Globus pallidus (tissue), 1 donor: Measurements from ENCODE around the gene RNF8.
A peak's percentile ranks its signal among the peaks of the same experiment; 100 is the strongest.
"Not testable (repeated sequence)": the region's sequence is repeated elsewhere in the genome, so short reads cannot be mapped to it uniquely, and the experiment has no call there.

Experiments used
- DNase-seq: peaks from one replicate; pipeline ENCODE4 v3.0.0-alpha.2; 2015; ENCODE audit warnings: low spot score

Gene RNF8

GRCh38 chr6:37399795-37400490 is 46.2 kb downstream of the RNF8 start:
- DNase-seq: no peak

GRCh38 chr6:37401658-37402057 is 47.9 kb downstream of the RNF8 start:
- not testable (repeated sequence) for DNase-seq

- no peak for DNase-seq
Observed at GRCh38 chr6:37406726-37407341, 53.1 kb downstream of the RNF8 start.

- DNase-seq: no peak
Observed at GRCh38 chr6:37407948-37408347, 54.2 kb downstream of the RNF8 start.

- DNase-seq: no peak
Observed at GRCh38 chr6:37409501-37409900, 55.7 kb downstream of the RNF8 start.

- DNase-seq: no peak
Observed at GRCh38 chr6:37417393-37417792, 63.6 kb downstream of the RNF8 start.

GRCh38 chr6:37418722-37419121 is 64.9 kb downstream of the RNF8 start:
- no peak for DNase-seq

GRCh38 chr6:37426058-37426944 is 72.5 kb downstream of the RNF8 start:
- no peak for DNase-seq

GRCh38 chr6:37426945-37427510 is 73.2 kb downstream of the RNF8 start:
- no peak for DNase-seq

GRCh38 chr6:37429352-37429750 is 75.6 kb downstream of the RNF8 start:
- no peak for DNase-seq

- no peak for DNase-seq
Observed at GRCh38 chr6:37432590-37432915, 78.8 kb downstream of the RNF8 start.

GRCh38 chr6:37432916-37433656 is 79.3 kb downstream of the RNF8 start, which contains the start of gene CMTR1:
CMTR1 (plus strand) TSS chr6:37433221; CDS start chr6:37435630, 2,409 bp downstream.
- DNase-seq: peak; percentile 84

- DNase-seq: peak; percentile 38
Observed at GRCh38 chr6:37433657-37434271, 80.0 kb downstream of the RNF8 start.

- DNase-seq: no peak
Observed at GRCh38 chr6:37435373-37435772, 81.6 kb downstream of the RNF8 start.

GRCh38 chr6:37435816-37436215 is 82.0 kb downstream of the RNF8 start:
- DNase-seq: no peak

GRCh38 chr6:37438930-37439329 is 85.1 kb downstream of the RNF8 start:
- DNase-seq: no peak

GRCh38 chr6:37441651-37442050 is 87.9 kb downstream of the RNF8 start:
- DNase-seq: no peak

- no peak for DNase-seq
Observed at GRCh38 chr6:37442416-37443215, 88.8 kb downstream of the RNF8 start.

- DNase-seq: not testable (repeated sequence)
Observed at GRCh38 chr6:37443216-37443542, 89.4 kb downstream of the RNF8 start.
